HepG2 (cell line): ENCODE results near the gene CPPED1. TPM values are rescaled to one million over a fixed set of nuclear protein-coding genes. Genes with fewer than 3 reads are reported as not detected.
A peak's percentile ranks its signal among the peaks of the same experiment; 100 is the strongest.

ENCODE experiments used
- KDM4B ChIP-seq: sonication (generic); formaldehyde crosslinking; IDR thresholded peaks from 2 replicates; pipeline ENCODE4 v1.4.0; 2020; ENCODE audit warnings: missing genetic modification reagents
- KDM5B ChIP-seq: sonication (generic); formaldehyde crosslinking; IDR thresholded peaks from 2 replicates; pipeline ENCODE4 v1.4.0; 2020; ENCODE audit warnings: missing genetic modification reagents, mild to moderate bottlenecking, borderline replicate concordance
- MED13 ChIP-seq: sonication (generic); formaldehyde crosslinking; IDR thresholded peaks from 2 replicates; pipeline ENCODE4 v1.5.0; 2020; ENCODE audit warnings: missing genetic modification reagents
- NFATC3 ChIP-seq: sonication (generic); formaldehyde crosslinking; IDR thresholded peaks from 2 replicates; pipeline ENCODE4 v1.5.1; 2020; ENCODE audit warnings: mild to moderate bottlenecking, missing genetic modification reagents
- PHF21A ChIP-seq: sonication (generic); formaldehyde crosslinking; IDR thresholded peaks from 2 replicates; pipeline ENCODE4 v1.5.0; 2020; ENCODE audit warnings: mild to moderate bottlenecking, missing genetic modification reagents
- PHF5A ChIP-seq: IDR thresholded peaks from one replicate; pipeline ENCODE4 v1.6.1; 2018; ENCODE audit warnings: low read depth, missing genetic modification reagents; ENCODE audit not compliant: unreplicated experiment
- PHF8 ChIP-seq: sonication (generic); formaldehyde crosslinking; IDR thresholded peaks from 2 replicates; pipeline ENCODE4 v1.5.0; 2020; ENCODE audit warnings: missing genetic modification reagents
- RFX3 ChIP-seq: IDR thresholded peaks from 2 replicates; pipeline ENCODE4 v1.6.1; 2016; ENCODE audit warnings: missing biosample characterization, missing genetic modification reagents
- SMAD1 ChIP-seq: sonication (generic); formaldehyde crosslinking; IDR thresholded peaks from 2 replicates; pipeline ENCODE4 v1.4.0; 2020; ENCODE audit warnings: missing genetic modification reagents, low read depth, mild to moderate bottlenecking, borderline replicate concordance
- SRSF4 ChIP-seq: fragments of 200-400 bp; formaldehyde crosslinking; IDR thresholded peaks from one replicate; pipeline ENCODE4 v1.6.1; 2018; ENCODE audit warnings: mild to moderate bottlenecking, low read depth, low read length, moderate library complexity; ENCODE audit not compliant: poor library complexity, severe bottlenecking
- SUZ12 ChIP-seq: fragments of 150-350 bp; IDR thresholded peaks from 2 replicates; pipeline ENCODE4 v1.6.1; 2014; ENCODE audit warnings: low read depth, low read length
- ZBTB3 ChIP-seq: sonication (generic); formaldehyde crosslinking; IDR thresholded peaks from 2 replicates; pipeline ENCODE4 v1.4.0; 2020; ENCODE audit warnings: low read depth, mild to moderate bottlenecking, moderate library complexity, missing genetic modification reagents, borderline replicate concordance
- ZFP36L1 ChIP-seq: sonication (generic); formaldehyde crosslinking; IDR thresholded peaks from 2 replicates; pipeline ENCODE4 v1.8.0; 2022; ENCODE audit warnings: mild to moderate bottlenecking, missing genetic modification reagents, moderate library complexity
- ZNF18 ChIP-seq: sonication (generic); formaldehyde crosslinking; IDR thresholded peaks from 2 replicates; pipeline ENCODE4 v1.8.0; 2022; ENCODE audit warnings: mild to moderate bottlenecking, missing genetic modification reagents; ENCODE audit not compliant: insufficient replicate concordance
- ZNF225 ChIP-seq: sonication (generic); formaldehyde crosslinking; IDR thresholded peaks from 2 replicates; pipeline ENCODE4 v1.4.0; 2020; ENCODE audit warnings: mild to moderate bottlenecking, missing genetic modification reagents
- ZNF501 ChIP-seq: sonication (generic); formaldehyde crosslinking; IDR thresholded peaks from 2 replicates; pipeline ENCODE4 v1.5.1; 2020; ENCODE audit warnings: mild to moderate bottlenecking, moderate library complexity, missing genetic modification reagents
- ZNF556 ChIP-seq: sonication (generic); formaldehyde crosslinking; IDR thresholded peaks from 2 replicates; pipeline ENCODE4 v1.4.0; 2020; ENCODE audit warnings: mild to moderate bottlenecking, missing genetic modification reagents, borderline replicate concordance
- ZSCAN5A ChIP-seq: sonication (generic); formaldehyde crosslinking; IDR thresholded peaks from 2 replicates; pipeline ENCODE4 v1.8.0; 2022; ENCODE audit warnings: mild to moderate bottlenecking, missing genetic modification reagents, borderline replicate concordance
- polyA plus RNA-seq, 8 experiments: library from polyadenylated mRNA; depleted of rRNA in 3 of 8; stranded (reverse) in 7 of 8; unstranded in 1 of 8; fragments of >200 nt; fragmentation: Illumina TruSeq in 4 of 8; extraction: Trizol in 4 of 8; gene quantifications; 2 replicates each; pipeline versions ENCODE4 v1.2.1 to v1.2.3, GENCODE V29; 2011 to 2016; ENCODE audit warnings: low read depth in 4 of 8, missing spikeins in 1 of 8, mixed read lengths in 1 of 8; ENCODE audit not compliant: insufficient read depth in 1 of 8
- total RNA-seq, 5 experiments: library from RNA; depleted of rRNA; stranded (reverse); fragments of >200 nt; fragmentation: Illumina TruSeq; extraction: Trizol; gene quantifications; 2 replicates each; pipeline ENCODE4 v1.2.3, GENCODE V29; 2016; ENCODE audit warnings: low read depth in 1 of 5
- TF ChIP-seq, protein P1 (sequence below): sonication (generic); formaldehyde crosslinking; conservative IDR thresholded peaks from 2 replicates; pipeline ENCODE4 v1.4.0; 2020; ENCODE audit warnings: missing genetic modification reagents
- TF ChIP-seq, protein P2 (sequence below): sonication (generic); formaldehyde crosslinking; IDR thresholded peaks from 2 replicates; pipeline ENCODE4 v1.8.1; 2023; ENCODE audit warnings: mild to moderate bottlenecking, inconsistent platforms, moderate library complexity, missing genetic modification reagents, borderline replicate concordance
- TF ChIP-seq, protein P3 (sequence below): sonication (generic); formaldehyde crosslinking; IDR thresholded peaks from 2 replicates; pipeline ENCODE4 v1.5.0; 2020; ENCODE audit warnings: missing genetic modification reagents

Gene CPPED1
- total and polyA plus RNA-seq, 2 of the 13 experiments (the other 11 are each of a cell fraction or from before 2014, with no cell fraction given) = 66.6 to 71.3 TPM

- TF ChIP-seq ZSCAN5A (CRISPR knock-in tag) (no peak; the same call in 1 of the 2 replicates), ZFP36L1 (peak; percentile 82; the same call in 1 of the 2 replicates), KDM4B (CRISPR knock-in tag) (no peak), RFX3 (CRISPR knock-in tag) (peak; percentile 47; the same call in 1 of the 2 replicates), NFATC3 (CRISPR knock-in tag) (no peak), ZNF556 (CRISPR knock-in tag) (peak; percentile 89), ZBTB3 (CRISPR knock-in tag) (0 out of 2 replicates have a peak, but pooled peaks have one; percentile 32), ZNF225 (no peak), SUZ12 (no peak), ZNF18 (no peak), PHF8 (CRISPR knock-in tag) (no peak), MED13 (CRISPR knock-in tag) (peak; percentile 39; the same call in 1 of the 2 replicates), PHF5A (CRISPR knock-in tag) (peak; percentile 84), SMAD1 (no peak), ZNF501 (CRISPR knock-in tag) (no peak), KDM5B (CRISPR knock-in tag) (no peak), SRSF4 (no peak), PHF21A (no peak)
- TF ChIP-seq, protein P1, sequence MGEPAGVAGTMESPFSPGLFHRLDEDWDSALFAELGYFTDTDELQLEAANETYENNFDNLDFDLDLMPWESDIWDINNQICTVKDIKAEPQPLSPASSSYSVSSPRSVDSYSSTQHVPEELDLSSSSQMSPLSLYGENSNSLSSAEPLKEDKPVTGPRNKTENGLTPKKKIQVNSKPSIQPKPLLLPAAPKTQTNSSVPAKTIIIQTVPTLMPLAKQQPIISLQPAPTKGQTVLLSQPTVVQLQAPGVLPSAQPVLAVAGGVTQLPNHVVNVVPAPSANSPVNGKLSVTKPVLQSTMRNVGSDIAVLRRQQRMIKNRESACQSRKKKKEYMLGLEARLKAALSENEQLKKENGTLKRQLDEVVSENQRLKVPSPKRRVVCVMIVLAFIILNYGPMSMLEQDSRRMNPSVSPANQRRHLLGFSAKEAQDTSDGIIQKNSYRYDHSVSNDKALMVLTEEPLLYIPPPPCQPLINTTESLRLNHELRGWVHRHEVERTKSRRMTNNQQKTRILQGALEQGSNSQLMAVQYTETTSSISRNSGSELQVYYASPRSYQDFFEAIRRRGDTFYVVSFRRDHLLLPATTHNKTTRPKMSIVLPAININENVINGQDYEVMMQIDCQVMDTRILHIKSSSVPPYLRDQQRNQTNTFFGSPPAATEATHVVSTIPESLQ = no peak
- TF ChIP-seq, protein P2, sequence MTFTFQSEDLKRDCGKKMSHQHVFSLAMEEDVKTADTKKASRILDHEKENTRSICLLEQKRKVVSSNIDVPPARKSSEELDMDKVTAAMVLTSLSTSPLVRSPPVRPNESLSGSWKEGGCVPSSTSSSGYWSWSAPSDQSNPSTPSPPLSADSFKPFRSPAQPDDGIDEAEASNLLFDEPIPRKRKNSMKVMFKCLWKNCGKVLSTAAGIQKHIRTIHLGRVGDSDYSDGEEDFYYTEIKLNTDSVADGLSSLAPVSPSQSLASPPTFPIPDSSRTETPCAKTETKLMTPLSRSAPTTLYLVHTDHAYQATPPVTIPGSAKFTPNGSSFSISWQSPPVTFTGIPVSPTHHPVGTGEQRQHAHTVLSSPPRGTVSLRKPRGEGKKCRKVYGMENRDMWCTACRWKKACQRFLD (CRISPR knock-in tag) = no peak; the same call in 1 of the 2 replicates
- TF ChIP-seq, protein P3, sequence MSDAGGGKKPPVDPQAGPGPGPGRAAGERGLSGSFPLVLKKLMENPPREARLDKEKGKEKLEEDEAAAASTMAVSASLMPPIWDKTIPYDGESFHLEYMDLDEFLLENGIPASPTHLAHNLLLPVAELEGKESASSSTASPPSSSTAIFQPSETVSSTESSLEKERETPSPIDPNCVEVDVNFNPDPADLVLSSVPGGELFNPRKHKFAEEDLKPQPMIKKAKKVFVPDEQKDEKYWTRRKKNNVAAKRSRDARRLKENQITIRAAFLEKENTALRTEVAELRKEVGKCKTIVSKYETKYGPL = 0 out of 2 replicates have a peak, but pooled peaks have one; percentile 35
Measured at GRCh38 chr16:12612598-12613101, 191.0 kb downstream of the CPPED1 start (continued).
